HEK293 (cell line): ENCODE results near the gene PIGN.

ENCODE experiments used
- CTCF ChIA-PET: fragments of 350-600 bp; formaldehyde crosslinking; extraction: SDS; loops from one replicate; lab custom pipeline; 2021; ENCODE audit warnings: antibody characterized with exemption; lab: Yijun Ruan, JAX
- POLR2A ChIA-PET: fragments of 300-600 bp; formaldehyde crosslinking; extraction: SDS; loops from one replicate; lab custom pipeline; 2020; ENCODE audit warnings: antibody characterized with exemption, inconsistent platforms; lab: Yijun Ruan, JAX
- H3K27ac ChIP-seq: fragments of 200-500 bp; sonication (Bioruptor generic); 2 replicates; pipeline ENCODE4 v1.5.1; 2014; ENCODE audit warnings: low read depth, low read length, control low read depth, inconsistent platforms; ENCODE audit errors: extremely low read depth
- H3K36me3 ChIP-seq, 2 experiments: fragments of 200-500 bp in 1 of 2; sonication (Bioruptor generic) in 1 of 2; 1 replicate in 1 of 2; 2 replicates in 1 of 2; pipeline ENCODE4 v1.5.1; 2014 to 2017; ENCODE audit warnings: inconsistent platforms in 2 of 2, low read length in 2 of 2; ENCODE audit not compliant: control insufficient read depth in 2 of 2, insufficient read depth in 1 of 2
- H3K4me1 ChIP-seq: fragments of 200-500 bp; sonication (Bioruptor generic); 2 replicates; pipeline ENCODE4 v1.5.1; 2014; ENCODE audit warnings: mild to moderate bottlenecking, low read length, inconsistent platforms; ENCODE audit not compliant: control insufficient read depth, insufficient read depth
- H3K4me3 ChIP-seq: 2 replicates; pipeline ENCODE4 v1.5.1; 2011; ENCODE audit warnings: low read depth, mild to moderate bottlenecking, control low read depth, low read length, moderate library complexity
- H3K9me3 ChIP-seq: fragments of 200-500 bp; sonication (Bioruptor generic); 2 replicates; pipeline ENCODE4 v1.5.1; 2014; ENCODE audit warnings: low read depth, low read length, inconsistent platforms; ENCODE audit not compliant: control insufficient read depth, insufficient read depth
- BCL6B ChIP-seq: fragments of 450-650 bp; formaldehyde crosslinking; IDR thresholded peaks from 2 replicates; pipeline ENCODE4 v1.5.1; 2017; ENCODE audit warnings: missing biosample characterization, missing genetic modification characterization
- GLIS2 ChIP-seq: fragments of 450-650 bp; formaldehyde crosslinking; IDR thresholded peaks from 2 replicates; pipeline ENCODE4 v1.5.1; 2016; ENCODE audit warnings: missing biosample characterization, missing genetic modification characterization
- INSM2 ChIP-seq: fragments of 450-650 bp; formaldehyde crosslinking; IDR thresholded peaks from 2 replicates; pipeline ENCODE4 v1.5.1; 2016; ENCODE audit warnings: missing biosample characterization, missing genetic modification characterization
- KLF10 ChIP-seq: fragments of 450-650 bp; IDR thresholded peaks from 2 replicates; pipeline ENCODE4 v1.5.1; 2018; ENCODE audit warnings: missing biosample characterization, mild to moderate bottlenecking, missing genetic modification characterization
- OSR2 ChIP-seq: fragments of 450-650 bp; formaldehyde crosslinking; IDR thresholded peaks from 2 replicates; pipeline ENCODE4 v1.5.1; 2016; ENCODE audit warnings: missing biosample characterization, missing genetic modification characterization
- ZBTB1 ChIP-seq: fragments of 450-650 bp; formaldehyde crosslinking; IDR thresholded peaks from 2 replicates; pipeline ENCODE4 v1.5.1; 2016; ENCODE audit warnings: missing biosample characterization, missing genetic modification characterization
- ZBTB48 ChIP-seq: fragments of 450-650 bp; formaldehyde crosslinking; IDR thresholded peaks from 2 replicates; pipeline ENCODE4 v1.5.1; 2016; ENCODE audit warnings: missing biosample characterization, missing genetic modification characterization
- ZNF248 ChIP-seq: fragments of 450-650 bp; formaldehyde crosslinking; IDR thresholded peaks from 2 replicates; pipeline ENCODE4 v1.5.1; 2017; ENCODE audit warnings: missing biosample characterization, missing genetic modification characterization
- ZNF266 ChIP-seq: fragments of 450-650 bp; formaldehyde crosslinking; IDR thresholded peaks from 2 replicates; pipeline ENCODE4 v1.5.1; 2016; ENCODE audit warnings: missing biosample characterization, missing genetic modification characterization, low read depth
- ZNF280D ChIP-seq: fragments of 450-650 bp; formaldehyde crosslinking; IDR thresholded peaks from 2 replicates; pipeline ENCODE4 v1.5.1; 2016; ENCODE audit warnings: missing biosample characterization, missing genetic modification characterization
- ZNF324 ChIP-seq: fragments of 450-650 bp; formaldehyde crosslinking; IDR thresholded peaks from 2 replicates; pipeline ENCODE4 v1.5.1; 2016; ENCODE audit warnings: missing biosample characterization, missing genetic modification characterization
- ZNF37A ChIP-seq: fragments of 450-650 bp; IDR thresholded peaks from 2 replicates; pipeline ENCODE4 v1.5.1; 2018; ENCODE audit warnings: missing biosample characterization, missing genetic modification characterization
- ZNF423 ChIP-seq: fragments of 450-650 bp; formaldehyde crosslinking; IDR thresholded peaks from 2 replicates; pipeline ENCODE4 v1.5.1; 2016; ENCODE audit warnings: missing biosample characterization, missing genetic modification characterization
- ZNF501 ChIP-seq: fragments of 450-650 bp; formaldehyde crosslinking; IDR thresholded peaks from 2 replicates; pipeline ENCODE4 v1.5.1; 2016; ENCODE audit warnings: missing biosample characterization, missing genetic modification characterization
- ZNF513 ChIP-seq: fragments of 450-650 bp; IDR thresholded peaks from 2 replicates; pipeline ENCODE4 v1.5.1; 2018; ENCODE audit warnings: missing biosample characterization, missing genetic modification characterization
- ZNF629 ChIP-seq: fragments of 450-650 bp; formaldehyde crosslinking; IDR thresholded peaks from 2 replicates; pipeline ENCODE4 v1.5.1; 2017; ENCODE audit warnings: missing biosample characterization, missing genetic modification characterization
- ZNF692 ChIP-seq: fragments of 450-650 bp; formaldehyde crosslinking; IDR thresholded peaks from 2 replicates; pipeline ENCODE4 v1.5.1; 2016; ENCODE audit warnings: missing biosample characterization, missing genetic modification characterization
- ZNF830 ChIP-seq: fragments of 450-650 bp; IDR thresholded peaks from 2 replicates; pipeline ENCODE4 v1.5.0; 2018; ENCODE audit warnings: missing biosample characterization, missing genetic modification characterization, low read depth, mild to moderate bottlenecking, moderate library complexity
- TF ChIP-seq, protein P1 (sequence below): fragments of 450-650 bp; formaldehyde crosslinking; IDR thresholded peaks from 2 replicates; pipeline ENCODE4 v1.5.1; 2016; ENCODE audit warnings: missing biosample characterization, missing genetic modification characterization
- TF ChIP-seq, protein P2 (sequence below): fragments of 450-650 bp; formaldehyde crosslinking; IDR thresholded peaks from 2 replicates; pipeline ENCODE4 v1.5.1; 2016; ENCODE audit warnings: missing biosample characterization, missing genetic modification characterization

The PIGN gene, protein sequence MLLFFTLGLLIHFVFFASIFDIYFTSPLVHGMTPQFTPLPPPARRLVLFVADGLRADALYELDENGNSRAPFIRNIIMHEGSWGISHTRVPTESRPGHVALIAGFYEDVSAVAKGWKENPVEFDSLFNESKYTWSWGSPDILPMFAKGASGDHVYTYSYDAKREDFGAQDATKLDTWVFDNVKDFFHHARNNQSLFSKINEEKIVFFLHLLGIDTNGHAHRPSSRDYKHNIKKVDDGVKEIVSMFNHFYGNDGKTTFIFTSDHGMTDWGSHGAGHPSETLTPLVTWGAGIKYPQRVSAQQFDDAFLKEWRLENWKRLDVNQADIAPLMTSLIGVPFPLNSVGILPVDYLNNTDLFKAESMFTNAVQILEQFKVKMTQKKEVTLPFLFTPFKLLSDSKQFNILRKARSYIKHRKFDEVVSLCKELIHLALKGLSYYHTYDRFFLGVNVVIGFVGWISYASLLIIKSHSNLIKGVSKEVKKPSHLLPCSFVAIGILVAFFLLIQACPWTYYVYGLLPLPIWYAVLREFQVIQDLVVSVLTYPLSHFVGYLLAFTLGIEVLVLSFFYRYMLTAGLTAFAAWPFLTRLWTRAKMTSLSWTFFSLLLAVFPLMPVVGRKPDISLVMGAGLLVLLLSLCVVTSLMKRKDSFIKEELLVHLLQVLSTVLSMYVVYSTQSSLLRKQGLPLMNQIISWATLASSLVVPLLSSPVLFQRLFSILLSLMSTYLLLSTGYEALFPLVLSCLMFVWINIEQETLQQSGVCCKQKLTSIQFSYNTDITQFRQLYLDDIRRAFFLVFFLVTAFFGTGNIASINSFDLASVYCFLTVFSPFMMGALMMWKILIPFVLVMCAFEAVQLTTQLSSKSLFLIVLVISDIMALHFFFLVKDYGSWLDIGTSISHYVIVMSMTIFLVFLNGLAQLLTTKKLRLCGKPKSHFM

GRCh38 chr18:62186774-62187542 lies at the start of gene PIGN, which contains the start of gene RELCH:
Gene PIGN, minus strand, starts transcription at chr18:62187056. Its CDS starts 25,703 bp downstream, at chr18:62161353.
Gene RELCH, plus strand, starts transcription at chr18:62187255. Its CDS starts 251 bp downstream, at chr18:62187506.
- H3K9me3 ChIP-seq, result no peaks in the 10 kb centered on the region
- no peaks in the 10 kb centered on the region; a peak in 1 of 3 replicates for H3K36me3 ChIP-seq
- POLR2A ChIA-PET, result interaction anchor here (0.6 to 1.9 kb wide), 15 partner anchors 10 to 336 kb away, joined by 3 to 23 read pairs (median 4); partner anchors contain the start of gene ZCCHC2
- peak within 1 kb of the TSS; percentile 100 for H3K4me3 ChIP-seq
- H3K4me1 ChIP-seq, result peaks cover 10% of the 10 kb centered on the region
- CTCF ChIA-PET, result interaction anchor here (0.5 to 7.9 kb wide), 4 partner anchors 12 to 453 kb away, joined by 3 to 125 read pairs (median 4); no protein-coding TSS in a partner anchor
- peak within 1 kb of the TSS; percentile 91 for H3K27ac ChIP-seq
- TF ChIP-seq ZNF280D (tag by site-specific recombination), result peak; percentile 55; the same call in 1 of the 2 replicates
- 0 out of 2 replicates have a peak, but pooled peaks have one; percentile 14 for TF ChIP-seq ZNF266 (tag by site-specific recombination)
- no peak for TF ChIP-seq OSR2 (tag by site-specific recombination)
- no peak for TF ChIP-seq BCL6B (tag by site-specific recombination)
- TF ChIP-seq INSM2 (tag by site-specific recombination), result no peak
- peak; percentile 10 for TF ChIP-seq ZNF692 (tag by site-specific recombination)
- TF ChIP-seq ZBTB48 (tag by site-specific recombination), result peak; percentile 82
- TF ChIP-seq ZBTB1 (tag by site-specific recombination), result no peak
- 0 out of 2 replicates have a peak, but pooled peaks have one; percentile 25 for TF ChIP-seq ZNF423 (tag by site-specific recombination)
- TF ChIP-seq ZNF324, result peak; percentile 42; the same call in 1 of the 2 replicates
- TF ChIP-seq ZNF501 (tag by site-specific recombination), result peak; percentile 57
- TF ChIP-seq KLF10 (tag by site-specific recombination), result peak; percentile 81
- no peak for TF ChIP-seq ZNF513 (tag by site-specific recombination)
- TF ChIP-seq ZNF37A (tag by site-specific recombination), result no peak
- no peak for TF ChIP-seq ZNF830 (tag by site-specific recombination)
- TF ChIP-seq, protein P1, sequence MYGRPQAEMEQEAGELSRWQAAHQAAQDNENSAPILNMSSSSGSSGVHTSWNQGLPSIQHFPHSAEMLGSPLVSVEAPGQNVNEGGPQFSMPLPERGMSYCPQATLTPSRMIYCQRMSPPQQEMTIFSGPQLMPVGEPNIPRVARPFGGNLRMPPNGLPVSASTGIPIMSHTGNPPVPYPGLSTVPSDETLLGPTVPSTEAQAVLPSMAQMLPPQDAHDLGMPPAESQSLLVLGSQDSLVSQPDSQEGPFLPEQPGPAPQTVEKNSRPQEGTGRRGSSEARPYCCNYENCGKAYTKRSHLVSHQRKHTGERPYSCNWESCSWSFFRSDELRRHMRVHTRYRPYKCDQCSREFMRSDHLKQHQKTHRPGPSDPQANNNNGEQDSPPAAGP (tag by site-specific recombination), result peak; percentile 30; the same call in 1 of the 2 replicates
- peak; percentile 31 for TF ChIP-seq ZNF629 (tag by site-specific recombination)
- TF ChIP-seq GLIS2 (tag by site-specific recombination), result peak; percentile 84
- TF ChIP-seq, protein P2, sequence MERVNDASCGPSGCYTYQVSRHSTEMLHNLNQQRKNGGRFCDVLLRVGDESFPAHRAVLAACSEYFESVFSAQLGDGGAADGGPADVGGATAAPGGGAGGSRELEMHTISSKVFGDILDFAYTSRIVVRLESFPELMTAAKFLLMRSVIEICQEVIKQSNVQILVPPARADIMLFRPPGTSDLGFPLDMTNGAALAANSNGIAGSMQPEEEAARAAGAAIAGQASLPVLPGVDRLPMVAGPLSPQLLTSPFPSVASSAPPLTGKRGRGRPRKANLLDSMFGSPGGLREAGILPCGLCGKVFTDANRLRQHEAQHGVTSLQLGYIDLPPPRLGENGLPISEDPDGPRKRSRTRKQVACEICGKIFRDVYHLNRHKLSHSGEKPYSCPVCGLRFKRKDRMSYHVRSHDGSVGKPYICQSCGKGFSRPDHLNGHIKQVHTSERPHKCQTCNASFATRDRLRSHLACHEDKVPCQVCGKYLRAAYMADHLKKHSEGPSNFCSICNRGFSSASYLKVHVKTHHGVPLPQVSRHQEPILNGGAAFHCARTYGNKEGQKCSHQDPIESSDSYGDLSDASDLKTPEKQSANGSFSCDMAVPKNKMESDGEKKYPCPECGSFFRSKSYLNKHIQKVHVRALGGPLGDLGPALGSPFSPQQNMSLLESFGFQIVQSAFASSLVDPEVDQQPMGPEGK (tag by site-specific recombination), result peak; percentile 77
- TF ChIP-seq ZNF248 (tag by site-specific recombination), result no peak
